HG02852 (cell line): ENCODE measurements around the gene ADPRS.

Source experiments
- ATAC-seq: cut with Tn5 transposase; IDR thresholded peaks from one replicate; pipeline ENCODE4 v1.9.1; 2021; ENCODE audit warnings: mild to moderate bottlenecking, moderate library complexity; ENCODE audit not compliant: unreplicated experiment

The ADPRS gene

GRCh38 chr1:36086529-36087232, 2.0 kb upstream of the ADPRS start:
- ATAC-seq = no peak

- no peak for ATAC-seq
These were observed 1.2 kb upstream of the ADPRS start for GRCh38 chr1:36087233-36088123.

- peak; percentile 22 for ATAC-seq
These were observed 471 bp upstream of the ADPRS start for GRCh38 chr1:36088265-36088576.

GRCh38 chr1:36089393-36090121, 865 bp downstream of the ADPRS start:
- ATAC-seq = no peak

GRCh38 chr1:36091141-36091540, 2.4 kb downstream of the ADPRS start:
- no peak for ATAC-seq

GRCh38 chr1:36091698-36092097, 3.0 kb downstream of the ADPRS start:
- ATAC-seq = no peak

DNA sequence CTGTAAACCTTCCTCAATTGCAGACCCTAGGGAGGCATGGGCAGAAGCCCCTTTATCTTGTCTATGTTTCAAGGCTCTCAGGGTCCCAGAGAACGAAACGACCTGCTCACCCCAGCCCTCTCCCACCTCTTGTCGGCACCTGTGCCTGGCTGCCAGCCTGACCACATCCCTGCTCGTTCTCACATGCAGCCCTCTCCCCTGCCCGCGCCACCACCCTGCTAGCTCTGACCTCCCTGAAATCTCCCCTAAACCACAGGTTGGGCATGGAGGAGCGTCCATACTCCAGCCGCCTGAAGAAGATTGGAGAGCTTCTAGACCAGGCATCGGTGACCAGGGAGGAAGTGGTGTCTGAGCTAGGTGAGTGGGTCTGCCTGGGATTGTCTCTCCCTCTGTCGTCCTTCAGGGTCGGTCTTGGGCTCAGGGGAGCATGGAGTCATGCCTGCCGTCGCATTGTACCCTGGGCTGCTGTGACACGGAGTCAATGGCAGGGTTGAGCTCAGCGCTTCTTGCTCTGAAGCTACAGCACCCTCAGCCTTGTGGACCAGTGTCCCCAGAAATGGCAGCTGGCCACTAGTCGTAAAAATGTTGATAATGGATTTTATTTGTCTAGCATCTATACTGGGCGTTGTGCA, 3.6 kb downstream of the ADPRS start:
- no peak for ATAC-seq

- ATAC-seq = no peak
These were observed 4.1 kb downstream of the ADPRS start for GRCh38 chr1:36092798-36093185.

DNA sequence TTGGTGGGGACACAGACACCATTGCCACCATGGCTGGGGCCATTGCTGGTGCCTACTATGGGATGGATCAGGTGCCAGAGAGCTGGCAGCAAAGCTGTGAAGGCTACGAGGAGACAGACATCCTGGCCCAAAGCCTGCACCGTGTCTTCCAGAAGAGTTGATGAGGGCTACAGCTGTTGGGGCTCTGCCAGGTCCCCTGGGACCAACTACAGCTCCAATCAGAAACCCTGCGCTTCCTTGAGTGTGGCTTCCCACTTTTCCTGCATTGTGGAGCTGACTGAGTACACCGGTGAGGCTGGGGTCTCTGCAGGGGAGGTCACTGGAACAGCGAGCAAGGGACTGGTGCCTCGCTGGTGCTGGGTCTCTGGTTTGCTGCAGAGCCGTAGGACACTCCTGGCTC, 4.5 kb downstream of the ADPRS start:
- no peak for ATAC-seq

GRCh38 chr1:36093929-36094328, 5.2 kb downstream of the ADPRS start:
- ATAC-seq = no peak

DNA sequence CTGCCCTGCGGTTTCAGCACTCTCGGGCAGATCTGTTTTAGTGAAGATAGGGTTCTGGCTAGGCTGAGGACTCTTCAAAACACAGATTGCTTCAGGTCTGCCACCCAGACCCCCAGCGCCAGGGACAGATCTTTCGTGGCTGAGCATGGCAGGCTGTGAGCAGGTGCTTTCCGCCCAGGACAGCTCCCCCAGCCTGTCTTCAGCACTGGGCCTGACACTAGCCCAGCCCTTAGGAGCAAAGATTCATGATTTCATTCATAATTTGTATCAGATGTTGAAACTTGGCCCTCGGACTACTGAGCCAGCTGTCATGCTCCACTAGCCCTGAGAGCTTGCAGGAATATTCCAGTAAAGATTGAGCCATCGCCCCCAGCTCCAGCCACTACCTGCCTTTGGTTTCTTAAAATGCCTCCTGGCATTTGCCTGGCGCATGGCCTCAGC, 5.9 kb downstream of the ADPRS start:
- ATAC-seq = no peak

DNA sequence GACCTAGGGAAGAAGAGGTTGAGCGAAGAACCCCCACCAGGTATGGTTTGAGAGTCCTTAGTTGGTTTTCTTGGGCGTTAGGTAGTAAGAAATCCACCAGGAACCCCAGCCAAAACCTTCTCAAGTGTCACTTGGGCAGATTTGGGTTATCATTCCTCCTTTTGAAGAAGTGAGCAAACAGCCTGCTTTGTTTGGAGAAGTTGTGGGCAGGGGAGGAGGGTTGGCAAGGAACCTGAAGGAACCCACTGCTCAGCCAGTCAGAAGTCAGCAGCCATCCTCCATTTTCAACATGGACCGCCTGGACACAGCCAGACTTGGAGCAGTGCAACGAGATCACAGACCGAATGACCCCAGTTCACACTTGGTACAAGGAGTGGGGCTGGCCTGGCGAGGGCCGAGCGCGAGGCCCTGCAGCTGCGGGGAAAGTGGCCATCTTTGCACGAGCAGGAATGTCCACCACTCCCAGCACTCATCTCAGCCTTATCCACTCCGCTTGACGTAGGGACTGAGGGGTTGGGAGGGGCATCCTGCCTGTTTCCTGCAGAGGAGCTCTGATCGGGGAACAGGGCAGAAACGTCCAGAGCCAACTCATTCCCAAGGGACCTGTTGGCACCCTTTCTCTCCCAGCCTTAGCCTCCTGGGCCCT, 7.2 kb downstream of the ADPRS start:
- no peak for ATAC-seq

- no peak for ATAC-seq
These were observed 8.1 kb downstream of the ADPRS start for GRCh38 chr1:36096500-36097432.

DNA sequence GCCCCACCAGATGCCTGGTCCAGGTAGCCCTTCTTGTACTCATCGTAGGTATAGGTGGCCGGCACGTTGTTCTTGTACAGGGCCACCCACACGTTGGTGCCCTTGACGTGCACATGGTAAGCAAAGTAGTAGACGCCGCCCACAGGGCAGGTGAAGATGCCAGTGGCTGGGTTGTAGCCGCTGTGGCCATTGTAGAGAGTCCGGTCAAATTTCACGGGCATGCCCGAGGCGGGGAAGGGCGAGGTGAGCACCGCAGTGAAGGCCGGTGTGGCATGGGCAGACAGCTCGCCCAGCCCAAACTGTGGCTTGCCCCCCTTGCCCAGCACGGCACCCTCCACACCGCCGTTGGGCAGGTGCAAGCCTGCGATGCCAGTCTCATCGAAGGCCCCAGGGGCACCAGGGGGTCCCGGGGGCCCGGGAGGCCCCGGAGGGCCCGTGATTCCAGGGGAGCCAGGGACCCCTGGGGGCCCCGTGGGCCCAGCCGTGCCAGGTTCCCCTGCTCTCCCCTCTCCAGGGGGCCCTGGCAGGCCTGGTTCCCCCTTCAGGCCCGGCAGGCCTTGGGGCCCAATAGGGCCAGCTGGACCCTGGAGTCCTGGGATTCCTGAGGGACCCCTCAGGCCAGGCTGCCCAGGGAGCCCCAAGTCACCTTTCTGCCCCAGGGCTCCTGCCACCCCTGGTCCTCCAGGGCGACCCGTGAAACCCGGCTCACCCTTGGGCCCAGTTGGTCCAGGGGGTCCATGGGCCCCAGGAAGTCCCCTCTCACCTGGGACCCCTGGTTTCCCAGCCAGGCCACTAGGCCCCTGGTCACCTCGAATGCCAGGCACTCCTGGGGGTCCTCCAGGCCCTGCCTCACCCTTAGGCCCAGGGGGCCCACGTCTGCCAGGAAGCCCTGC, 9.2 kb downstream of the ADPRS start:
- no peak for ATAC-seq

- ATAC-seq = no peak
These were observed 10.1 kb downstream of the ADPRS start for GRCh38 chr1:36098650-36099365.

DNA sequence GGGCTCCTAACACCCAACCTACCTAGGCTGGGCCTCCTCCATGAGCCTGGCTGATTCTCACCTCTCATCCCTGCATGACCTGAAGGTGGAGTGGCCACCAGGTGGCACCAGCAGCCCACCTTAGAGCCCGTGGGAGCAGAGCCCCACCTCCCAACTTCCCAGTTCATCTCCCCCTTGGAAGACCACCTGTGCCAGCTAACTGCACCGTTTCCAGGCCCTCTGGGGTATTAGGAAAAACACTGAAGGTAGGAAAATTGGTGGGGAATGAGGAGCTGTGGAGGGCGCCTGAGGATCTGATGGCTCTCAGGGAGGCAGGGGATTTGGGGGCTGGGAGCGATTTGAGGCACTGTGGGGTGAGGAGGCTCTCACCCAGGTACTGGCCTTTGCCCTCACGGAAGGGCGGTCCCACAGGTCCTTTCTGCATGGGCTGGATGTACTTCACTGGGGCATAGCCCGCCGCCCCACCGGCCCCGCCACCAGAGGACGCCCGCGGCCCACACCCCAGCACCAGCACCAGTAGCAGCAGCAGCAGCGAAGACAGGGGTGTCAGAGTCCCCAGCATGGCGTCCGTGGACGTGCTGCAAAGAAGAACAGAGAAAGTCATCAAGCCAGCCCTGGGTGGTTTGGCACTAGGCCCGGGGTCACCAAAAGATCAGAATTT, 11.1 kb downstream of the ADPRS start:
- ATAC-seq = no peak

- ATAC-seq = no peak
These were observed 11.7 kb downstream of the ADPRS start for GRCh38 chr1:36100376-36100775.
